GM21528 (cell line): ENCODE measurements around the gene ACTN3.
"Not testable (repeated sequence)": the region's sequence is repeated elsewhere in the genome, so short reads cannot be mapped to it uniquely, and the experiment has no call there.

ENCODE experiments used
- ATAC-seq: cut with Tn5 transposase; IDR thresholded peaks from one replicate; pipeline ENCODE4 v1.9.1; 2021; ENCODE audit warnings: mild to moderate bottlenecking, moderate library complexity; ENCODE audit not compliant: unreplicated experiment, low FRiP score

Gene ACTN3

DNA sequence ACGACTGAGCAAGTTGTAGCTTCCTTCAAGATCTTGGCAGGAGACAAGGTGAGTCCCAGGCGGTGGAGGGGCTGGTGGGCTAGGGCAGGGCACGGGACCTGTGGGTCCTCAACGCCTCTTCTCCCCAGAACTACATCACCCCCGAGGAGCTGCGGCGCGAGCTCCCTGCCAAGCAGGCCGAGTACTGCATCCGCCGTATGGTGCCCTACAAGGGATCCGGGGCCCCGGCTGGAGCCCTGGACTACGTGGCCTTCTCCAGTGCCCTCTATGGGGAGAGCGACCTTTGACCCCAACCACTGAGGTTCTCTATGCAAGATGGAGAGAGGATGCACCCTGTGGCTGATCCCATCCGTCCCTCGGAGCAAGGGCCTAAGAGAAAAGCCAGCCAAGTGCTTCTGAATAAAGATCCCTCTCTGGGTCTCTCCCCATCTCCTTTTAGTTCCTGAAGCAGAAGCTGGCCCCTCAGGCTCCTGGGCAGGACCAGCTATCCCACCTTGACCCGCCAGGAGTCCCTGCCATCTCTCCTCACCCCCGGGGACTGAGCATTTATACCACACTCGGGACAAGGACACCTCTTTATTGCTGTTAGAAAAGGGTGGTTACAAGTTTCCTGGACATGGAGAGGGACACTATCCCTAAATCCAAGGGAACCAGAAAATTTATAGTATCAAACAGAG, 16.3 kb downstream of the ACTN3 start:
- ATAC-seq, result no peak

DNA sequence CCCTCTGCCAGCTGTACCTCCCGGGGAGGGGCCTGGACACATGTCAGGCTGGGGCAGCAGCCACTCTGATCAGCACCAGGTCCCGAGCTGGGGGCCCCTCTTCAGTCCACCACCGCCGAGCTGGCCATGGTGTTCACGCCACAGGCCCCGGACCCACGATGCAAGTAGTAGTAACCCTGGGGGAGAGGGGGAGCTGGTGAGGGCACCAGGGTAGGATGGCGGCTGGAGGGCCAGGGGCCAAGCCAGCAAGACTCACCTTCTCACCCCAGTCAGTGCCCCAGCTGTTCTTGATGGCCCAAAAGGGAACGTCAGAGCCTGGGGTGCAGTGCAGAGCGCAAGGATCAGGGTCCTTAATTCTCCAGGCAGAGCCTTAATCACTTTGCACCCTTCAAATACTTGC, 17.1 kb downstream of the ACTN3 start:
- ATAC-seq, result no peak

DNA sequence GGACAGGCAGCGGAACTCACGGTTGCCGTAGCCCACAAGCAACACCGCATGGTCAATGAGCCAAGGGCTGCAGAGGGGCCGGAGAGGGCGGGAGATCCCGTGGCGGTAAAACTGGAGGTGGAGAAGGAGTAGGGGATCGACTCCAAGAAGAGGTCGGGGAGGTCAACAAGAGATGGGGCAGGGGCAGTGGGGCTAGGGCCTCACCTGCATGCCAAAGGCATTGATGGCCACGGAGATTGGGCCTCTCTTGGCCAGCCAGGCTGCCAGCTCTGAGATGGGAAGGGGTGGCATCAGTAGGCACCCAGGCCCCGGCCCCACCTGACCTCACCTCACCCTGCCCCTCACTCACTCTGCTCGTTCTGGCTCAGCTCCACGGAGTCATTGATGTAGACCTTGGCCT, 17.8 kb downstream of the ACTN3 start:
- ATAC-seq, result no peak

DNA sequence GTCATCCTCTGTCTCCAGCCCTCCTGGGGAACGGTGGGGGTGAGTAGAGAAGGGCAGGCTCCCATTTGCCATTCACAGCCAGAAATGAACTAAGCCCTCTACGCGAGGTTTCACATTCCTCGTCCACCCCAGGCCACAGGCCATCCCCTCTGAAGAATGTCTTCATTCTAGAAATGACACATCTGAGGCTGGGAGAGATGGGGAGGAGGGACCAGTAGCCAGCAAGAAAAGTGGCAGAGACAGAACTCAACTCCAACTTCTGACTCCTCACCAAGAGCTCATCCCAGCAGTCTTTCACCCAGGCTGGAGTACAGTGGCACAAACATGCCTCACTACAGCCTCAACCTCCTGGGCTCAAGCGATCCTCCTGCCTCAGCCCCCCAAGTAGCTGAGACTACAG, 18.3 kb downstream of the ACTN3 start:
- no peak for ATAC-seq

GRCh38 chr11:66566221-66566620, 19.5 kb downstream of the ACTN3 start:
- ATAC-seq, result no peak

GRCh38 chr11:66567787-66568123, 21.1 kb downstream of the ACTN3 start:
- no peak for ATAC-seq

GRCh38 chr11:66568124-66568916, 21.6 kb downstream of the ACTN3 start, which contains the start of gene CTSF:
CTSF (minus strand) TSS chr11:66568606; CDS start chr11:66568486, 120 bp downstream.
- ATAC-seq, result no peak

DNA sequence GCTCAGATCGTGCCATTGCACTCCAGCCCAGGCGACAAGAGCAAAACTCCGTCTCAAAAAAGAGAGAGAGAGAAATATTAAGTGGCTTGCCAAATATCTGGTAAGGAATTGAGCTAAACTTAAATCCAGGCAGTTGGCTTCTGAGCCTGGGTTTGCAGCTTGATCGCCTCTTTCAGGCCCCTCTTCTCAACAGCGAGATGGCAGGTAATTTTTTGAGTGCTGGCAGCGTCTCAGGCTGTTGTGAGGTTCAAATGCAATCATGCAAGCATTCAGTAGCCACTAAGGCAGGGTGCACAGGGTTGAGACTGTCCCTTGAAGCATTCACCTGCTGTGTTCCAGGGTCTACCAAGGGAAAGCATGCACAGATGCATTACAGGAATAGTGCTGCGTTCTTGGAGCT, 22.4 kb downstream of the ACTN3 start:
- no peak for ATAC-seq

DNA sequence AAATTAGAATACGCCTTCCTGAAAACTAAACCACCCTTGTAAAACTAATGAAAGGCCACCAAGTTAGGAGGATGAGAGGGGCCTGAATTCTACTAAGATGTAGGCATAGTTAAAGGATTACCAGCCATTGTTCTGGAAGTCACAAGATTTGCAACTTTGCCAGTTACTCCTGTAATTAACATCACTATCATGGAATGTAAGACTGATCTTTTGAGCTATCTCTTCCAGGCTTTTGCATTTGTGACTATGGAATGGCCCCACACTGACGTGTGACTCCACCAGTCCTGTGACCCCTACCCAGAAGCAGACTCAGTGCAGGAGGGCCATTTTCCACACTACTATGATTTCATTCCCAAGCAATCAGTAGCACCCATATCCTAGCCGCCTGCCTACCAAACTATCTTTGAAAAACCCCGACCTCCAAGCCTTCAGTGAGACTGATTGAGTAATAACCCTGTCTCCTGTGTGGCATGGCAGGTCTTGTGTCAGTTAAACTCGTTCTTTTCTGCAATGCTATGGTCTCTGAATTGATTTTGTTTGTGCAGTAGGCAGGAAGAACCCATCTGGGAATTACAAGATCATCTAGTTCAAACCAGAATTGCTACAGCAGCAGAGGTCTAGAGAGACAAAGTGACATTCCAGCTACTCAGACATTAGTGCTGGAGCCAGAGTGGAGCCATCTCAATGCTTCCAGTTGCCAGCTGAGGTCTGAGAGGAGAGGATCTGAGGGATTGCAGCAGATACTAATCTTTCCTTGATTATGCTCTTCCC, 23.6 kb downstream of the ACTN3 start:
- no peak for ATAC-seq

- ATAC-seq, result no peak
These were observed 24.1 kb downstream of the ACTN3 start for GRCh38 chr11:66570850-66571180.

DNA sequence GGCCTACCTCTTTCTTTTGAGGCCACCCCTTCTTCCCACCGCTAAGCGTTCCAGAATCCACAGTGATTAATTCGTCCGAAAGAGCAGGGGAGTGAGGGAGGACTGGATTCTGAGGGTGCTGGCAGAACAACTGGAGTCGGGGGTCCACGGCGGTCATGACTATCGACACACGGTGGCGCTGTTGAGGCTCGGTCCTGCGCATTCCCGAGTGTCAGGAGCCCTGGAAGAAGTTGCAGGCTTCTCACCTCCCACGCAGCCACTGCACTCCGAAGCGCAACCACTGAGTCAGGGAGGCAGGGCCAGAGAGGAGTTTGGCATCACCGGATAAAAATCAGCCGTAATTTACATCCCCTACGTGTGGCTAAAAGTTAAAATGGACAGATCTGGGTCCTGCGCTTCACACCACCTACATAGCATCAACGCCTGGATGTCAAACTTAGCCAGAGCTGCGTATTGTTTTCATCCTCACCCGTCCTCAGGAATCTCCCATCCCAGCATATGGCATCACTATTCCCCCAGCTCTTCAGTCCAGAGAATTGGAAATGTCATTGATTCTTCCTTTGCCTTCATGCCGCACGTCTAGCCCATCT, 32.4 kb downstream of the ACTN3 start:
- no peak for ATAC-seq

- no peak for ATAC-seq
These were observed 34.1 kb downstream of the ACTN3 start for GRCh38 chr11:66580803-66581202.

DNA sequence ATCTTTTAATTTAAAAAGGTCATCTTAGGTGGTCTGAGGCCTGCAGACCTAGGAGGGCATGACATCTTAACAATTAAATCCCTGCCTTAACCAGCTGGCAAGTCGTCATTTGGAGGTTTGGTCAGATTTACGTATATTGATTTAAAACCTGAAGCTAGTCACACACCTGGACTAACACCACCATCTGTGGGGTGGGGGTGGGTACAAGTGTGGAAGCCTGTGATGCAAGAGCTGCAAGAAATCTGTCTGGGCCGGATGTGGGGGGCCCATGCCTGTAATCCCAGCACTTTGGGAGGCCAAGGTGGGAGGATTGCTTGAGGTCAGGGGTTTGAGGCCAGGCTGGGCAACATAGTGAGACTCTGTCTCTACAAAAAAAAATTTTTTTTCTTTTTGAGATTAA, 34.6 kb downstream of the ACTN3 start:
- ATAC-seq, result no peak

DNA sequence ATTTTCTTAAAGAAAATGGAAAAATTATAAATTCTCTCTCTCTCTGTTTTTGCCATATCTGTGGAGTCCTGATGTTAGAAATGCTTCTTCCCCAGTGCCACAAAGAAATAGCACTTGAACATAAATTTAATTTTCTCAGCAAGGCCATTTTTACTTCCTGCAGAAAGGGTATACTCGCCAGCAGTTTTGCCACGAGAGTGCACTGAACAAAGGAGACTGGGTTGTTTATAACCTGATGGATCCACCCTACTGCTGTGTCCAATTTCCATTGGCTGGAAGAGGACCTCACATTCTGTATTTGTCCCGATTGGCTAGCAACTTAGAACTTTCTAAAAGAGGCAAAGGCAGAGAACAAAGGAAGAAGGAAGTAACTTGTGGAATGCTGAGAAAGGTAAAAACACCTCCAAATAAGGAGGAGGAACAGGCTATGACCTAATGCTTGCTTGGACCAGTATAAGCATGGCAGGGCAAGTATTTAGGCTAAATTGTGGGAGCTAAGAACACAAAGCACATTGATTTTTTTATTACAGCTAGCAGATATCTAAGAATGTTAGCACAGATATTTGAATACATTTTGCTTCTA, 36.0 kb downstream of the ACTN3 start:
- ATAC-seq, result not testable (repeated sequence)

DNA sequence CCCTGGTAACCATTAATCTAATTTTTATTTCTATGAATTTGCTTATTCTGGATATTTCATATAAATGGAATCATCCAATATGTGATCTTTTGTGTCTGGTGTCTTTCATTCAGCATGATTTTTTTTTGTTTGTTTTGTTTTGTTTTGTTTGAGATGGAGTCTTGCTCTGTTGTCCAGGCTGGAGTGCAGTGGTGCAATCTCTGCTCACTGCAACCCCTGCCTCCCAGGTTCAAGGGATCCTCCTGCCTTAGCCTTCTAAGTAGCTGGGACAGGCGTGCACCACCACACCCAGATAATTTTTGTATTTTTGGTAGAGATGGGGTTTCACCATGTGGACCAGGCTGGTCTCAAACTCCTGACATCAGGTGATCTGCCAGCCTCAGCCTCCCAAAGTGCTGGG, 38.7 kb downstream of the ACTN3 start:
- not testable (repeated sequence) for ATAC-seq

- ATAC-seq, result no peak
These were observed 39.4 kb downstream of the ACTN3 start for GRCh38 chr11:66586136-66586535.

DNA sequence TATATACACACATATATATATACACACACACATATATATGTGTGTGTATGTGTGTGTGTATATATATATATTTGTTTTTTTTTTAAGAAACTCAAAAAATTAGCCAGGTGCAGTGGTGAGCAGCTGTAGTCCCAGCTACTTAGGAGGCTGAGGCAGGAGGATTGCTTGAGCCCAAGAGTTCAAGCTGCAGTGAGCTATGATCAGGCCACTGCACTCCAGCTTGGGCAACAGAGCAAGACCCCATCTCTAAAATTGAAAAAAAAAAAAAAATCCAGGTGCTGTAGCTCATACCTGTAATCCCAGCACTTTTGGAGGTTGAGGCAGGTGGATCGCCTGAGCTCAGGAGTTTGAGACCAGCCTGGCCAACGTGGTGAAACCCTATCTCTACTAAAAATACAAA, 42.6 kb downstream of the ACTN3 start:
- not testable (repeated sequence) for ATAC-seq

- no peak for ATAC-seq
These were observed 43.4 kb downstream of the ACTN3 start for GRCh38 chr11:66589996-66590675.

DNA sequence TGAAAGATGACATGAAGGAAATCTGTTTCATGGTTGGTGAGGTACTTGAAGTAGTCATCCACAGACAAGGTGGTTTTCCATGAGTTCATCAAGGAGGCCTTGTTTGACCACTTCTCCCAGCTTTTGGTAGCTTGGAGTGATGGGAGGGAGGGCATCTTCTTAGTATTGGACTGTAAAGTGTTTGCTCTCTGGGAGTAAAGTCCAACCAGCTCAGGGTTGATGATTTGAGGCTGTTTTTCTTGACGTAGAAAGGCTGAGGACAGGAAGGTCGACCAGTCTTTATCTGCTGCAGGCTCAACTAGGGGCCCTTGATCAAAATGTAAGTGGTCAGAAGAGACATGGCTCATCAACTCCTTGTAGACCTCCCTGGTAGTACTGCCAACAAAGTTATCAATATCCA, 44.5 kb downstream of the ACTN3 start:
- ATAC-seq, result no peak
